Adrenal gland (tissue), 12 donors: ENCODE data around the gene ZNHIT2. TPM values are rescaled to one million over a fixed set of nuclear protein-coding genes. Genes with fewer than 3 reads are reported as not detected.

Source experiments
- DNase-seq, 7 donors: peaks; one replicate each; pipeline ENCODE4 v3.0.0-alpha.2; 2019 to 2020
- H3K27ac ChIP-seq, 5 donors: fragments of 200-600 bp; sonication (generic) in 4 of 5; 1 replicate in 3 of 5; 2 replicates in 2 of 5; pipeline versions ENCODE4 v1.5.1 to v1.8.0; 2016 to 2020; ENCODE audit warnings: mild to moderate bottlenecking in 1 of 5
- H3K27me3 ChIP-seq: fragments of 200-600 bp; 2 replicates; pipeline ENCODE4 v1.8.0; 2021
- H3K36me3 ChIP-seq, 2 donors: fragments of 200-600 bp; replicated peaks in 1 of 2; 1 replicate in 1 of 2; 2 replicates in 1 of 2; pipeline versions ENCODE4 v1.5.1 to v1.8.0; 2018 to 2022
- H3K4me1 ChIP-seq, 2 donors: fragments of 200-600 bp; replicated peaks in 1 of 2; 1 replicate in 1 of 2; 2 replicates in 1 of 2; pipeline versions ENCODE4 v1.5.1 to v1.8.0; 2018 to 2021
- H3K4me3 ChIP-seq, 4 donors: fragments of 200-600 bp; sonication (generic) in 3 of 4; one replicate each; pipeline ENCODE4 v1.5.1; 2016 to 2018
- H3K9me3 ChIP-seq, 3 donors: fragments of 200-600 bp; sonication (generic) in 1 of 3; replicated peaks in 1 of 3; 1 replicate in 2 of 3; 2 replicates in 1 of 3; pipeline versions ENCODE4 v1.5.1 to v1.8.0; 2016 to 2021
- CTCF ChIP-seq, 6 experiments: fragments of 450-650 bp in 4 of 6; fragments of 200-600 bp in 2 of 6; sonication (generic) in 1 of 6; IDR thresholded peaks; 1 replicate in 5 of 6; 2 replicates in 1 of 6; pipeline versions ENCODE4 v1.5.1 to v1.8.0; 2016 to 2021; ENCODE audit warnings: antibody characterized with exemption in 6 of 6, mild to moderate bottlenecking in 2 of 6, moderate library complexity in 1 of 6
- POLR2A ChIP-seq, 2 donors: fragments of 450-650 bp; IDR thresholded peaks; one replicate each; pipeline ENCODE4 v1.6.1; 2017; ENCODE audit warnings: antibody characterized with exemption in 2 of 2, mild to moderate bottlenecking in 2 of 2, moderate library complexity in 1 of 2
- WGBS, 4 donors: extraction: QIAGEN DNeasy Blood & Tissue Kit in 2 of 4; methylation state at CpG; one replicate each; pipeline versions ENCODE4 v1.1.5 to v1.1.7; 2013 to 2017; 5-methylcytosine and 5-hydroxymethylcytosine counted together
- intact Hi-C, 2 donors: fragments of 100-400 bp; cut with DNase I; formaldehyde crosslinking; loops; one replicate each; pipeline versions ENCODE4 v1.14.1 to v1.15.0; 2022 to 2023
- polyA plus RNA-seq, 3 donors: library from polyadenylated mRNA; stranded (reverse); fragments of 200-250 nt in 2 of 3; fragments of 350-450 nt in 1 of 3; fragmentation: Illumina TruSeq in 1 of 3; extraction: RNeasy Lipid Tissue Mini Kit (QIAGEN cat#74804) in 1 of 3; gene quantifications; one replicate each; pipeline ENCODE4 v1.2.3, GENCODE V29; 2013 to 2014
- total RNA-seq, 9 donors: library from RNA; depleted of rRNA in 4 of 9; stranded (reverse); fragments of >200 nt in 4 of 9; fragments of 120-200 nt in 1 of 9; fragmentation: NEBNext Ultra II Directional in 1 of 9; extraction: Animal tissue kit (Norgen Biotek cat#: 25700) in 1 of 9; gene quantifications; one replicate each; pipeline versions ENCODE4 v1.1.0 to v1.2.4, GENCODE V29; 2013 to 2023
- donor health status: healthy with polysubstance abuse.
- donor health status: Bipolar disorder and iron deficiency.
- donor health status: DM: yes; HTN: yes; CAD: no.
- donor health status: DM: no; HTN: no; CAD: no.
- donor health status: DM: no; HTN: no; CAD: no.
- donor health status: DM: yes; HTN: yes; CAD: no.

Gene ZNHIT2
- total and polyA plus RNA-seq, 12 donors: 0.48 to 39.8 (median 20.5) TPM

- Histone ChIP-seq H3K9me3 (no peaks in the 10 kb centered on the region), H3K4me3 (no peak overlapping the region), H3K36me3 (peaks cover 0 to 83% of the 10 kb centered on the region in 2 donors), H3K27me3 (no peaks in the 10 kb centered on the region), H3K27ac (peak overlapping the region in 1 of 5 donors; percentile 6), H3K4me1 (peaks cover 10 to 30% of the 10 kb centered on the region in 2 donors)
- peak in 3 of 7 donors; percentile 6 to 53 (median 18) for DNase-seq
- WGBS, 4 donors: 82 to 93% (median 89%) methylated on average over 7 to 13 of the region's 13 CpGs
- intact Hi-C loops: no loop called here
- no peak for TF ChIP-seq POLR2A (IDR thresholded peaks at IDR 0.05)
- no peak for TF ChIP-seq CTCF (IDR thresholded peaks at IDR 0.05)
These were observed 12.3 kb upstream of the ZNHIT2 start for GRCh38 chr11:65129649-65130441.

- intact Hi-C loops: no loop called here
- no peak overlapping the region for H3K4me3 ChIP-seq
These were observed 11.0 kb upstream of the ZNHIT2 start for GRCh38 chr11:65128182-65129145.

GRCh38 chr11:65127473-65128181 is 10.1 kb upstream of the ZNHIT2 start:
- Histone ChIP-seq H3K27me3 (no peaks in the 10 kb centered on the region), H3K4me1 (peaks cover 10 to 28% of the 10 kb centered on the region in 2 donors), H3K4me3 (no peak overlapping the region), H3K36me3 (peaks cover 0 to 84% of the 10 kb centered on the region in 2 donors), H3K27ac (no peak overlapping the region), H3K9me3 (no peaks in the 10 kb centered on the region)
- no peak for TF ChIP-seq CTCF (IDR thresholded peaks at IDR 0.05)
- no peak for TF ChIP-seq POLR2A (IDR thresholded peaks at IDR 0.05)
- intact Hi-C loops: no loop called here
- peak in 3 of 7 donors; percentile 7 to 53 (median 12) for DNase-seq
- 73 to 80% (median 77%) methylated on average over 10 to 12 of the region's 12 CpGs for WGBS, 4 donors

More at GRCh38 chr11:65128182-65129145, 11.0 kb upstream of the ZNHIT2 start:
- H3K9me3 ChIP-seq: no peaks in the 10 kb centered on the region
- DNase-seq: peak; percentile 21 to 57 (median 35)
- H3K4me1 ChIP-seq: peaks cover 10 to 28% of the 10 kb centered on the region in 2 donors
- 58 to 66% (median 64%) methylated on average over 5 to 15 of the region's 15 CpGs for WGBS, 4 donors
- TF ChIP-seq CTCF (IDR thresholded peaks at IDR 0.05) (no peak), POLR2A (IDR thresholded peaks at IDR 0.05) (no peak)
- H3K36me3 ChIP-seq: peaks cover 0 to 88% of the 10 kb centered on the region in 2 donors
- H3K27ac ChIP-seq: peak overlapping the region in 1 of 5 donors; percentile 16
- H3K27me3 ChIP-seq: no peaks in the 10 kb centered on the region
